ENCODE results near the gene ZNF287.

DNA sequence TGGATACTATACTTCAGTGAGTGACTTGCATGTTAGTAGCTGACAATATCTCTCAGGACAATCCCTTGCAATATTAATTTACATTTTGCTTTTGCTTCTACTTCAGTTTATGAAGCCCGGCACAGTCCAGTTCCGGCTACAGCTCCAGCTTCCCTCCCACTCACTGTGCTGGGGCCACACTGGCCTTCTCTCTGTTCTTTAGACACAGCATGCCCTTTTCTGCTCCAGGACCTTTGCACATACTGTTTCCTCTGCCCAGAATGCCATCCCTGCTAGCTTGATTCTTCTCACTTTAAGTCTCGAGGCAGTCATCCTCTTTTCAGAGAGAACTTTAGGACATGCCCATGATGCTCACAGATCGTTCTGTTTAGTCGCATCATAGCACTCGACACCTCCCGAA lies 51.5 kb downstream of the ZNF287 start:
- TF ChIP-seq, protein P1, sequence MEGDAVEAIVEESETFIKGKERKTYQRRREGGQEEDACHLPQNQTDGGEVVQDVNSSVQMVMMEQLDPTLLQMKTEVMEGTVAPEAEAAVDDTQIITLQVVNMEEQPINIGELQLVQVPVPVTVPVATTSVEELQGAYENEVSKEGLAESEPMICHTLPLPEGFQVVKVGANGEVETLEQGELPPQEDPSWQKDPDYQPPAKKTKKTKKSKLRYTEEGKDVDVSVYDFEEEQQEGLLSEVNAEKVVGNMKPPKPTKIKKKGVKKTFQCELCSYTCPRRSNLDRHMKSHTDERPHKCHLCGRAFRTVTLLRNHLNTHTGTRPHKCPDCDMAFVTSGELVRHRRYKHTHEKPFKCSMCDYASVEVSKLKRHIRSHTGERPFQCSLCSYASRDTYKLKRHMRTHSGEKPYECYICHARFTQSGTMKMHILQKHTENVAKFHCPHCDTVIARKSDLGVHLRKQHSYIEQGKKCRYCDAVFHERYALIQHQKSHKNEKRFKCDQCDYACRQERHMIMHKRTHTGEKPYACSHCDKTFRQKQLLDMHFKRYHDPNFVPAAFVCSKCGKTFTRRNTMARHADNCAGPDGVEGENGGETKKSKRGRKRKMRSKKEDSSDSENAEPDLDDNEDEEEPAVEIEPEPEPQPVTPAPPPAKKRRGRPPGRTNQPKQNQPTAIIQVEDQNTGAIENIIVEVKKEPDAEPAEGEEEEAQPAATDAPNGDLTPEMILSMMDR (optimal IDR thresholded peaks at IDR 0.05 in 1 of 3, IDR thresholded peaks at IDR 0.05 in 1 of 3, conservative IDR thresholded peaks at IDR 0.05 in 1 of 3; ENCODE audit: extremely low read depth in 1 of 3, insufficient read depth in 2 of 3, low read length in 3 of 3) = no peak
- no peak for TF ChIP-seq EZH2 (IDR thresholded peaks at IDR 0.05; ENCODE audit: low read length)

Measured in keratinocyte (primary cell).